Lower leg skin (tissue), 4 donors: ENCODE measurements around the gene FAM221A. TPM values are rescaled to one million over a fixed set of nuclear protein-coding genes. Genes with fewer than 3 reads are reported as not detected.

Experiments used
- DNase-seq, 2 donors: peaks; one replicate each; pipeline ENCODE4 v3.0.0-alpha.2; 2019; ENCODE audit warnings: low spot score in 2 of 2
- H3K4me3 ChIP-seq: fragments of 200-600 bp; sonication (generic); 2 replicates; pipeline ENCODE4 v1.5.1; 2017; ENCODE audit warnings: mild to moderate bottlenecking, low read depth; ENCODE audit not compliant: poor library complexity, severe bottlenecking
- CTCF ChIP-seq, 3 donors: fragments of 450-650 bp; IDR thresholded peaks; one replicate each; pipeline ENCODE4 v1.5.1; 2016; ENCODE audit warnings: antibody characterized with exemption in 3 of 3, mild to moderate bottlenecking in 3 of 3, moderate library complexity in 2 of 3
- POLR2A ChIP-seq, 2 donors: fragments of 450-650 bp; IDR thresholded peaks; one replicate each; pipeline ENCODE4 v1.6.1; 2016 to 2017; ENCODE audit warnings: antibody characterized with exemption in 2 of 2, mild to moderate bottlenecking in 1 of 2, moderate library complexity in 1 of 2
- WGBS, 2 donors: methylation state at CpG; one replicate each; pipeline ENCODE4 v1.1.5; 2018; 5-methylcytosine and 5-hydroxymethylcytosine counted together
- intact Hi-C: fragments of 100-400 bp; cut with DNase I; formaldehyde crosslinking; loops from one replicate; pipeline ENCODE4 v1.15.0; 2023; ENCODE audit warnings: low total_unique reads
- total RNA-seq, 4 donors: library from RNA; depleted of rRNA; stranded (reverse); fragments of >200 nt; gene quantifications; one replicate each; pipeline ENCODE4 v1.1.0, GENCODE V29; 2016

FAM221A gene
- total RNA-seq, 4 donors from 2014 or later = 4.8 to 8.7 (median 6.8) TPM

GRCh38 chr7:23691320-23691719, 11.3 kb downstream of the FAM221A start:
- WGBS, 2 donors = 81 to 88% methylated on average over 4 of the region's 4 CpGs
- intact Hi-C loops = no loop called here
- no peak for TF ChIP-seq POLR2A (IDR thresholded peaks at IDR 0.05)
- TF ChIP-seq CTCF (IDR thresholded peaks at IDR 0.05) = no peak
- no peak overlapping the region for H3K4me3 ChIP-seq
- no peak for DNase-seq

GRCh38 chr7:23693224-23693623, 13.2 kb downstream of the FAM221A start:
- H3K4me3 ChIP-seq = no peak overlapping the region
- no peak for DNase-seq
- TF ChIP-seq POLR2A (IDR thresholded peaks at IDR 0.05) = no peak
- no peak for TF ChIP-seq CTCF (IDR thresholded peaks at IDR 0.05)
- intact Hi-C loops = no loop called here

GRCh38 chr7:23696916-23697441, 17.0 kb downstream of the FAM221A start:
- 38 to 40% methylated on average over 7 of the region's 7 CpGs for WGBS, 2 donors
- H3K4me3 ChIP-seq = no peak overlapping the region
- DNase-seq = peak in 1 of 2 donors; percentile 18
- intact Hi-C loops = no loop called here
- TF ChIP-seq CTCF (IDR thresholded peaks at IDR 0.05) (no peak), POLR2A (IDR thresholded peaks at IDR 0.05) (no peak)

GRCh38 chr7:23698822-23699221, 18.8 kb downstream of the FAM221A start:
- no peak overlapping the region for H3K4me3 ChIP-seq
- TF ChIP-seq CTCF (IDR thresholded peaks at IDR 0.05) (no peak), POLR2A (IDR thresholded peaks at IDR 0.05) (no peak)
- intact Hi-C loops = no loop called here
- WGBS, 2 donors = 57 to 63% methylated on average over 2 of the region's 2 CpGs
- DNase-seq = no peak

GRCh38 chr7:23700046-23700445, 20.0 kb downstream of the FAM221A start:
- intact Hi-C loops = no loop called here
- H3K4me3 ChIP-seq = no peak overlapping the region
- WGBS, 2 donors = 71 to 78% methylated on average over 4 of the region's 4 CpGs
- no peak for DNase-seq
- TF ChIP-seq POLR2A (IDR thresholded peaks at IDR 0.05) (no peak), CTCF (IDR thresholded peaks at IDR 0.05) (no peak)

- TF ChIP-seq CTCF (IDR thresholded peaks at IDR 0.05) (no peak), POLR2A (IDR thresholded peaks at IDR 0.05) (no peak)
- DNase-seq = no peak
- WGBS, 2 donors = 72 to 82% methylated on average over 7 of the region's 7 CpGs
- no peak overlapping the region for H3K4me3 ChIP-seq
- intact Hi-C loops = no loop called here
Observed at GRCh38 chr7:23709081-23709750, 29.2 kb downstream of the FAM221A start.
